OCI-M1 (cell line): ENCODE data around the gene MGST2.
"Not testable (repeated sequence)": the region's sequence is repeated elsewhere in the genome, so short reads cannot be mapped to it uniquely, and the experiment has no call there.

Experiments
- DNase-seq: peaks from one replicate; lab custom pipeline; 2025; lab: John Stamatoyannopoulos, UW

The MGST2 gene

GRCh38 chr4:139665690-139666529 lies at the start of gene MGST2:
TSS of gene MGST2 (plus strand) at chr4:139665819. CDS start at chr4:139666020, 201 bp downstream.
- peak; percentile 89 for DNase-seq

GRCh38 chr4:139617702-139618490 lies 47.7 kb upstream of the MGST2 start:
- peak; percentile 59 for DNase-seq

GRCh38 chr4:139619644-139620043 lies 46.0 kb upstream of the MGST2 start:
- DNase-seq: peak; percentile 61

- no peak for DNase-seq
Observed at GRCh38 chr4:139622901-139623381, 42.7 kb upstream of the MGST2 start.

GRCh38 chr4:139624441-139625092 lies 41.1 kb upstream of the MGST2 start:
- DNase-seq: no peak

- DNase-seq: no peak
Observed at GRCh38 chr4:139625093-139625455, 40.5 kb upstream of the MGST2 start.

- DNase-seq: no peak
Observed at GRCh38 chr4:139625482-139625881, 40.1 kb upstream of the MGST2 start.

- DNase-seq: no peak
Observed at GRCh38 chr4:139628184-139629012, 37.2 kb upstream of the MGST2 start.

- peak; percentile 21 for DNase-seq
Observed at GRCh38 chr4:139629436-139630125, 36.0 kb upstream of the MGST2 start.

- DNase-seq: no peak
Observed at GRCh38 chr4:139630126-139630495, 35.5 kb upstream of the MGST2 start.

GRCh38 chr4:139630991-139631390 lies 34.6 kb upstream of the MGST2 start:
- DNase-seq: no peak

- no peak for DNase-seq
Observed at GRCh38 chr4:139631791-139632190, 33.8 kb upstream of the MGST2 start.

GRCh38 chr4:139632739-139633138 lies 32.9 kb upstream of the MGST2 start:
- DNase-seq: not testable (repeated sequence)

- no peak for DNase-seq
Observed at GRCh38 chr4:139633195-139633594, 32.4 kb upstream of the MGST2 start.

GRCh38 chr4:139633661-139634060 lies 32.0 kb upstream of the MGST2 start:
- DNase-seq: peak; percentile 50

- DNase-seq: no peak
Observed at GRCh38 chr4:139635966-139636365, 29.7 kb upstream of the MGST2 start.

GRCh38 chr4:139638306-139638705 lies 27.3 kb upstream of the MGST2 start:
- DNase-seq: peak; percentile 12

GRCh38 chr4:139639654-139640053 lies 26.0 kb upstream of the MGST2 start:
- DNase-seq: no peak

- DNase-seq: no peak
Observed at GRCh38 chr4:139641218-139641617, 24.4 kb upstream of the MGST2 start.

- no peak for DNase-seq
Observed at GRCh38 chr4:139642364-139642763, 23.3 kb upstream of the MGST2 start.
